HG03108 (cell line): ENCODE results near the gene TMEM31.
A peak's percentile ranks its signal among the peaks of the same experiment; 100 is the strongest.

Experiments used
- ATAC-seq: cut with Tn5 transposase; IDR thresholded peaks from one replicate; pipeline ENCODE4 v1.9.1; 2021; ENCODE audit warnings: moderate library complexity; ENCODE audit not compliant: unreplicated experiment

Gene TMEM31, protein sequence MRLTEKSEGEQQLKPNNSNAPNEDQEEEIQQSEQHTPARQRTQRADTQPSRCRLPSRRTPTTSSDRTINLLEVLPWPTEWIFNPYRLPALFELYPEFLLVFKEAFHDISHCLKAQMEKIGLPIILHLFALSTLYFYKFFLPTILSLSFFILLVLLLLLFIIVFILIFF

DNA sequence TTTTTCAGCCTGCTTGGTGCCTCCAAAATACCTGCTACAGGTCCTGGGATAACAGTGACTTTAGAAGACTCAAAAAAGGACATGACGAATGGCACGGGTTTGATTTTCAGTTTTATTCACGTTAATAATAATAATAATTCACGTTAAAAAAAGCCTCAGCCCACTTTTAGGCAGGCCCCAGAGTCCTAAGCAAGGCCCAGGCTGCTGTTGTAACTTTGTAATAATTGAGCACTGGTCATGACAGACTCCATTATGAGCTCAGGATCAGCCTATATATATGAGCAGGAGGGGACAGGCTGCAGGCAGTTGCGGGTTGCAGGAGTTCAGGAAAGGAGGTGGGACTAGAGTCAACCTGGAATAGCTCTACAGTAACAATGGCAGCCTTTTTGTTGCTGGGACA is at the start of gene TMEM31:
TMEM31 (plus strand) TSS at position 301 of the 400 bp plus-strand sequence. CDS start 1,350 bp downstream, outside the sequence.
- ATAC-seq = no peak

DNA sequence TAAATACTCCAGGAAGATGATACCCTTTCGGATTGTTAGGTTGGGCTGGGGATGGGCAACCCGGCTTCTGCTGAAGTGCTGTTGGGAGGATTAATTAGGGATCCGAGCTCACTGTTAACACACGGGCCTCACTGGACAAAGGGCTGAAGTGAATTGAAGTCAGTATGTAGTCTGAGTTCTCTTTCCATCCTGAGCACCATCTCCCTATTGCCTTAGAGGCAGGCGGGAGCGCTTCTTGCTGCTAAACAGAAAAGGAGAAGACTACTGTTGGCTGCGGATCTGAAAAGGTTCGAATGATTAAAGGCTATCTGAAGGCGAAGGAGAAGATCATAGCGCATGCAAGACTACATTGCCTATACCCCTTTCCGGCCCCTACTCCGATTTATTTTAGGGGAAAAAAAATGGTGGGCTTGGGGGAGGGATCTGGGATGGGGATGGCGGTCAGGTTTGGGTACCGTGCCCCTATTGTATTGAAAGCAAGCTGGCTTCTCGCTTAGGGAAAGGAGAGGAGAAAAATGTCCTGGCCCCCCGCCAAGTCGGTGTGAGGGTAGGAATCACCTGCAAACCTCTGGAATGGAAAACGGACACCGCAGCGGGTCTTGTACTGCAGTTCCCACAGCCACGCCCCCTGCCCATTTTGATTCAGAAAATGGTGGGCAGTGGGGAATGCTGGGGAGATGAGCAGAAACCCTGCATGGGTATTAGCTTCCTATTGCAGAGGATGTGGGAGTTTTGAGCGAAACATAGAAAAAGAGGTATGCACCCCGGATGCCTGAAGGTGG is 46.5 kb upstream of the TMEM31 start:
- no peak for ATAC-seq

DNA sequence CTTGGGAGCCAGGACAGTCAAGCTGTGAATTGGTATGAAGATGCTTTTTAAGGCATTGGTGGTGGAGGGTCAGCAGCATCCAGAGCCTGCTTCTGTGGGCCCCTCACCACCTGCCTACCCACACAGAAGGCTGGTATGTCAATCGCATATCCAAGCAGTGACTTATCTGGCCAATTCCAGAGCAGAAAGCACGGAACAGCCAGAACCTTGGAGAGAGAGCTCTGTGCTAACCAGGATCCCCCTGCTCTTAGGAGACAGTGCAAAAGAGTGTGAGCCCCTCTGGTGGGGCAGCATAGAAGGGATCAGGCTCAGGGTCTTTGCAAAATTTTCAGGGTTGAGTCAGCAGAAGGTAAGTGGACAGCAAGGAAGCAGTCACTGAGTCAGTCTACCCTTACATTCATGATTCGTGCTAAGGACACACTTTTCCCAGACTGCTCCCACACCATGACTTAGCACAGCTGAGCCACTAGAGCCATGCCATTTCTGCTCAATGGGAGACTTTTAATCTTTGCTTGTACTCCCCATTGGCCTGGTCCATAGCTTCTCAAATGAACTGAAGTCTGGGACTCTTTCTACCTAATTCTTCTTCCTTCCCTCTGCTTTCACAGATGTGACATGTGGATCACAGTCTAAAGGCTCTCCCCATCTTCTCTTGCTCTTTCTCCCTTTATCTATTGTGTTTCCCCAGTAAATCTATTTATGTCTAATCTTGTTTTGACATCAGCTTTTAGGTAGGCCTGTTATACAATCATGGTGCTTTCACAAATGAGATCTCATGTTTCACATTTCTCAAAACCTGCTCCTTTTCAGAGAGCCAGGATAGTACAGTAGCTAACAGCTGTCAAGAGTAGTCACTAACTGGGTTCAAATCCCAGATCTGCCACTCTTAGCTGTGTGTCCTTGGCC is 44.3 kb upstream of the TMEM31 start:
- ATAC-seq = no peak

DNA sequence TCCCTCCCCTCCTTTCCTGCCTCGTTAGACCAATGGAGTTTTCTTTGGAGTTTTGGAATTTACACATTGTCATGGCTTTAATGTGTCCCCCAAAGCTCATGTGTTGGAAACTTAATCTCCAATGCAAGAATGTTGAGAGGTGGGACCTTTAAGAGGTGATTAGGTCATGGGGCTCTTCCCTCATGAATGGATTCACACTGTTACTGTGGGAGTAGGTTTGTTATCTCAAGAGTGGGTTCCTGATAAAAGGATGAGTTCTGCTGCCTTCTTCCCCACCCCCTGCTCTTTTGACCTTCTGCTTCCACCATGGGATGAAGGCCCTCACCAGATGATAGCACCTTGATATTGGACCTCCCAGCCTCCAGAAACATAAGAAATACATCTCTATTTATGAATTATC is 41.0 kb upstream of the TMEM31 start:
- ATAC-seq = no peak

DNA sequence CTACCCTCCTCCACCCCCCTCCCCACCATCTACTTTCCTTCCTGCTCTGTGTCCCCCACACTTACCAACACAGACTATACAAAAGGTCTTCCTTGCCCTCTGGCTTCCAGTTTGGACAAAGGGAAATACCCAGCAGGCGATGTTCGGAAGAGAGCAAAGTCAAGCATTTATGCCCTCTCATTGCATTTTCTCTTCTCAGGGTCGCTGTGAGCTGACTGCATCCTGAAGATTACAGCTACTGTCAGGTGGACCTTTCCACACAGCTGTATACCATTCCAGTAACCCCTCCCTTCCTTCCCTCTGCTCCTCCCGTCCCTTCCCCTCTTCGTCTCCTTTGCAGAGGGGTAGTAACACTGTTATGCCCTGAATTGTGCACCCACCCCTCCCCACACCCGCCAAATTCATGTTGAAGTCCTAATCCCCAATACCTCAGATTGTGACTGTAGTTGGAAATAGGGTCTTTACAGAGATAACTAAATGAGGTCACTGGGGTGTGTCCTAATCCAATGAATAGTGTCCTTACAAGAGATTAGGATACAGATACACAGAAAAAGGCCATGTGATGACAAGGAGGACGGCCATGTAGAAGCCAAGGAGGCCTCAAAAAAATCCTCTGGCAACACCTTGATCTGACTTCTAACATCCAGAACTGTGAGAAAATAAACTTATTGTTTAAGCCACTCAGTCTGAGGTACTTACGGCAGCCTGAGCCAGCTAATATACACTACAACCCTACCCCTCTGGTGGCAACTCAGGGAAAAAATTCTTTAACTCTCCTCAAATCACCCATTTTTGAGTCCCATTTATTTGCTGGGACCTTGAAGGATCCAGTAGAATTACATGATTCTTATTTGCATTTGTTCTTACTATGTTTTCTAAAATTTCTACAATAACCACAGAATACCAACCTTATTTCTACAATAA is 35.9 kb upstream of the TMEM31 start:
- ATAC-seq = no peak

DNA sequence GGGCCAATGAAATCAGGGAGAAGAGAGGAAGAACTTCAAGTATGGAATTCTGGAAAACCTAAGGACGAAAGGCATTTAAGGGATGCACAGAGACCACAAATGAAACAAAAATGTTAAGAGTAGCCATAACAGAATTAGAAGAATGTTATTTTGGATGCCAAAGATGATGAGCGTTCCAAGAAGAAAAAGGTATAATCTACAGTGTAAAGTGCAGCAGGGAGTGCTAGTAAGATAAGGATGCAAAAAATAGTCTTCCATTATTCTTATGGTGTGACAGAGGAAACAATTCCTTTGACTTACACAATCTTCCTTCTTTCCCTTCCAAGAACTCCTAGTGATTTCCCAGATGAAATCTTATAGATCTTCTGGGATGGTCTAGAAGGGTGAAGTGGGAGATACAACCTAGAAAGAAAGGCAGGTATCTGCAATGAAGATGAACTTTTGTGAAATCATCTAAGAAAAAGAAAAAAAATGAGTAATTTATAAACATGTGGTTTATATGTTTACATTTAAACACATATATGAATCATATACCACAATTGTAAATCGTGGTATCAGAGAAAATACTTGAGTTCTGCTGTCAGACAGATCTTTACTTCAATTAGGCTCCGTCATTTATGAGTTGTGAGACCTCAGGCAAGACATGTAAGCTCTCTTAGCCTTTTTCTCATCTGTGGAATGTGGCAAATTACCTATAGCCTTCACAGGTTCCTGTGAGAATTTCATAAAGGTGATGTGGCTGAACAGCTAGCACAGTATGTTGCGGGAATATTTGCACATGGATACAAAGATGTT is 32.3 kb upstream of the TMEM31 start:
- ATAC-seq = no peak

DNA sequence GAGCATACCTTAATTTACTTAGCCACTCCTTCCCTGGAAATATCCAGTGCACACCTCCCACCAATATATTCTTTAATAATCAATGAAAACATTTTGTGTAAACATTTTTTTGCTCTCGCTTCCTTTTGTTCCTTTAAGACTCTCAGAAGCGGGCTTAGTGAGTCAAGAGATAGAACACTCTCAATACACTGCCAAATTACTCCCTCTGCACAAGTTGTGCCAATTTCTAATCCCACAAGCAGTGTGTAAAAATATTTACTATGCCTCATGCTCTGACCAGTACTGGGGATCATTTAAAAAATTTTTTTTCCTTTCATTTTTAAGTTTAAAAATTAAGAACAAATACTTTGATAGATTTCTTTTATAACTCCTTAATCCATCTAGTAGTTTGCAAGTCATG is 29.3 kb upstream of the TMEM31 start:
- ATAC-seq = no peak

DNA sequence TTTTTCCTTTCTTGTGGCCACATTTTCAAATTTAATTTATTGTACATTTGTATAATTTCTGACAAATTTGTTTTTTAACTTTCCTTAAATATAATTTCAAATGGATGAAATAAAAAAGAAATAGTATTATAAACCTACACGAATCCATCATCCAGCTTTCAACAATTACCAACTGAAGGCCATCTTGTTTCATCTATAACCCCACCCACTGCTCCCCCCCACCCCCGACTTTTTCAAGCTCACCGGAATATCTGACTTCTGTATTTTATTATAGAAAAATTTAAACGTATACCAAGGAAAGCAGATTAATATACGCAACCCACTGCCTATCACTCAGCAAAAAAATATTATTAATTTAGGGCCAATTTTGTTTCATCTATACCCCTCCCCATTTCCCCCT is 25.3 kb upstream of the TMEM31 start:
- no peak for ATAC-seq

DNA sequence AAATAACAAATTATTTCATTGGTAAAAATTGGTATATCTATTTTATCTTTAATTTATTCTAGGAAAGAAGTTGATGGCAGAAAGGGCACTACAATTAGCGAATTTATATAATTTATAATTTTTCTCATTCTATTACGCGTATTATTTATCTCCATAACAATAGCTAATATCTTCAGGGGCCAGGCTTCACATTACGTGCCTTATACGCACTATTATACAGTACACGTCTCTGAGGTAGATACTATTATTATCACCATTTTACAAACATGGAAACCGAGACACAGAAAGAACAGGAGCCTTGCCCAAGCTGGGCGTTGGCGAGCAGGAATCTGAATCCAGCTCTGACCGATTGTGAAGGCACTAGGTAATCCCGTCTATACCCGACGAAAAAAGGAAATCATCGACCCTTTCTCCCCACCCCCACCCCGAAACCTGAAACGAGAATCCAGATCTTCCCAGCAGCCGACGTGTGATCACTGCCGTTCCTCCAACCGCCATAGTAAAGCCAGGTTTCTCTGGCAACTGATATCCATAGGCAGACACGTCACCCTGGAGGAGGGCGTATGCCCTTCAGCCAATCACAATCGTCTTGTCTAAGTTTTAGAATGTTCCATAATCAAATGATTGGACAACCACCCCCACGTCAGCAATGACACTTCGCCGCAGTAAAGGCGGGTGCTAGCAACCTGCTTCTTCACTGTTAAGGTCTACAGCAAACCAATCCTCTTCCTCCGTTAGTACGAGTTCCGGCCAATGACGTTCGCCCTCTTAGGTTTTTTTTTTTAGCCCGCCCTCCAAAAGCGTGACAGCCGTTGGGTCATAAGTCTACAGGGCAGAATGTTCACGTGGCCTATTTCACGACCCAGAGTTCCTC is 24.3 kb upstream of the TMEM31 start, which contains the start of gene MORF4L2:
MORF4L2 (minus strand) TSS at position 501 of the 874 bp plus-strand sequence. CDS start 9,672 bp downstream, outside the sequence.
- ATAC-seq = peak; percentile 92

DNA sequence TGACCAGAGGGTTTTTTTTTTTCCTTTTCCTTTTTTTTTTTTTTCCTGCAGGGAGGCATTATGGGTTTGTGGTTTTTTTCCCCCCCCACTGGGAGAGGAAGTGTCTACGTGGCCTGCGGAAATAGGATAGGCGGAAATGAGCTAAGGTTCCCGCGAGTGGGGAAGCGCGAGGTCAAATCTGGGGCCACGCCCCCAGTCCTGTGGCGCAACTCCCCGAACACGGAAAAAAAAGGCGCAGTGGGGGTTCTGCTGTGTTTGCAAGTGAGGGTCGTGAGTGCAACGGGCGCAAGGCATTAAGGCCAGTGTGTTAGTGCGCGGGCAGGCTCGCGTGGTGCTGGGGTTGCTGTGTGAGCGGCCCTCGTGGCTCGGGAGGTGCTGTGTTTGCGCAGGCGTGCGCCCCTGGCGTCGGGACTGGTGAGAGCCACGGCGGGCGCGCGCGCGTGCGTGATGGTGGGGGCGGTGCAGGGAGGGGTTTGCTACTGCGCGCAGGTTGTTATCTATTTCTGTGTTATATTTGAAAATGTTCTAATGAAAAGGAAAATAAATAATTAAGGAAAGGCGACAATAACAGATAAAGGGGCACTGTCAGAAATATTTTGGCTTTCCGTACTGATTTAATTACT is 23.5 kb upstream of the TMEM31 start:
- peak; percentile 42 for ATAC-seq

DNA sequence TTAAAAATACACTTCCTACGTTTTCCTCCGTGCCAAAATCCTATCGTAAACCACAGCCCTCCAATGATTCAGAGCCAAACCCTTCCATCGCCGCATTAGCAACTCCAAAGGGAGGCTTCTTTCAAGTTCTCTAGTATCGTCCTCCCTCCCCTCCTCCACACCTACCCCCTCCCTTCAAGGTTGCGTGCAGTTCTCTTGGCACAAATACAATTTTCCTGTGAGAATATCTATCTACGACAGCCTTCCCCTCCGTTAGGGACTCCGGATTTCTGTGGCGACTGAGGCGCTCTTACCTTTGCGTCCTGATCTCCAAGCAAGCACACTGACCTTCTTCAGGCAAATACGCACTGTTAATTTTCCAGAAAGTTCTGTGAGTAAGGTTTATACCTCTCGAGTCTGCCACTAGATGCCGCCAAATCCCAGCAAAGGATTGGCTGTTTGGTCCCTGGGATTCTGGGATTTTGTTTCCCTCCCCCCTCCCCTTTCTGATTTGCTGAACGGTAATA is 23.0 kb upstream of the TMEM31 start:
- no peak for ATAC-seq

DNA sequence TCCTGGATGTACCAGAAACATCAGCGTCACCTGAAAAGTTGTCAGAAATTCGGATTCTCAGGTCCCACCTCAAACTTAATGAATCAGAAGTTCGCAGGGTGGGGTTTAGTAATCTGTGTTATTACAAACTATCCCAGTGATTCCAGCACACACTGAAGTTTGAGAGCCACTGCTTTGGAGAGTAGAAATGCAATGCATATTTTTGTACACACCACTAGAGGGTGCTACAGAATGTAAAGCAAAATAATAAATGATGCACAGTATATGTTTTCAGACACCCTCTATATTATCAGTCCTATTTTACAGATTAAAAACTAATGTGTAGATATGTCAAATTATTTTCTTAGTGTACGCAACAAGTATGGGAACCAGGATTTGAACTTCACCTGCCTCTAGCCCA is 21.8 kb upstream of the TMEM31 start:
- no peak for ATAC-seq

DNA sequence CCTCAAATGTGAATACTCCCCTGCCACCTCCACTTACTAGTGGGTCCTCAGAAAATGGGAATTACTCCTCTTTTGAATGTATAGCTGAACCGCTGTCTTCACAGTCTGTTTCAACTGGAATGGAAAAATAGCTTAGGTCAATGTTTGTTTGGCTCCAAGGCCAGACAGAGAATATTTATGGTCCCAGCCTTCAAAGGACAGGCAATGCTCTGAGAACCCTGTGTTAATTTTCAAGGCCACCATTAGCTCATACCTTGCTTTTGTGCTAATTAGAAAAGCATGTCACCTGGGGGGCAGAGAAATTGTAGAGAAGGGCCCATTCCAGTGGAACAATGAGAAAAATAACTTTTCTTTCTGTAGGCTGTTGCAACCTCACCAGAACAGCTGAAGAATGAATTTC is 19.6 kb upstream of the TMEM31 start:
- no peak for ATAC-seq

DNA sequence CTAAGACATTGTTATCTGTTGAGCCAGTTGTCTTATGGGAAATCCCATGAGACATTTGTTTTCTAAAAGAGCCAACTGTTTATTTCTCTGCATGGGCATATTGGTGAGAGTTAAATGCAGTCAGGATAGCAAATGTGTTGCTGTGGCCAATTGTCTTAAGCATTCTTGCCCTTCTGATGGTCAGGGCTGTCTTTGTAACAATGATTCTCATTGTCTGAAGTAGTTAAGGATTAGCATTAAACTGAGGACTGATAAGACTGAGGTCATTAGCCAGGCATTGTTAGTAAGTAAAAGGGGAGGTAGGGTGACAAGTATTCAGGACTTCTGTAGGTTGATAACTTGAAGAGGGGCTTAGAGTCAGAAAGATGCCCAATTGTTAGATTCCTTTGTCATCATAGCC is 13.0 kb upstream of the TMEM31 start:
- ATAC-seq = no peak

DNA sequence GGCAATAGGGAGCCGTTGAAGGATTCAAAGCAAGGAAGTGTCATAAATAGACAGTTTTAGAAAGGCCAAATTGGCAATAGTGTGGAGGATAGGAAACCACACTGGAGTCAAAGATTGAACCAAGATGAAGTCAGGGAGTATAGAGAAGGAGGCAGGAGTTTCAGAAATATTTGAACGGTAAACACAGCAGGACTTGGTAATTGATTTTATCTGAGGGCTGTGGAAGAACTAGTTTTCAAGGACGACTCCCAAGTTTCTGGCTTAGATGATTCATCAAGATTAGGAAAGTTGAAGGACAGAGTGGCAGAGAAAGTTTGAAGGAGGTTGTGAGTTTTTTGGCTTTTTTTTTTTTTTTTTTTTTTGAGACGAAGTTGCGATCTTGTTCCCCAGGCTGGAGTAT is 11.5 kb upstream of the TMEM31 start:
- ATAC-seq = no peak

DNA sequence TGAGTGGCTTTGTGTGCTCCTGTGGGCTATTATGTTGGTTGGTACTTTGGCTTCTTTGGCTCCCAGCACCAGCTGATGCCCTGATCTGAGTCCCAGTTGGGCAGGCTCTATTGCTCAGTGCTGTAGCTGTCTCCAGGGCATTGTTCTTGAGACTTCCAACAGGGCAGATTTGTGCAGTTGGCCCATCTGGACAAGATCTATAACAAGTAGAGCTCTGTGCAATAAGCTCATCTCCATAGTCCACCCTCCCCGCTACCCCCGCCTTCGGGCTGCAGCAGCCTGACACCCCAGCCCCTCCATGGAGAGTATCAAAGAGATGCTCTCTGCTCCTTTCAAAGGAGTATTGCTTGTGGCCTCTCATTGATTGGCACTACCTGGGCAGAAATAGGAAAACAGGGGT is 5.8 kb upstream of the TMEM31 start:
- ATAC-seq = no peak

DNA sequence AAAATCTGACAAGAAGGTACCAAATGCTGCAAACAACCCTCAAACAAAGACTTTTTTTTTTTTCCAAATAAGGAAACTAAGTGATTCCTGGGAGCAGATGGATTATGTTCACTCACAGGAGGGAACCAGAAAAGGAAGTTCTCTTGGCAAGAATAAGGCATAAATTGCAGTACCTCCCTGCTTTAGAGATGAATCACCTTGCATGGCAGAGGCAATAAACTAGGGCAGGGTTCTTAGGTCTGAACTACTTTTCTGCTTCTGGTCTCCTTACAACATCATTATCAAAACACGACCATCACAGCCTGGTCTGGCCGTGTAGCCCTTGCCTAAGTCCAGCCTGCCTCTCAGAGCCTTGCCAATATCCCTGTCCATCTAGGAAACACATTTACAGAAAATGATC is 6.3 kb downstream of the TMEM31 start:
- no peak for ATAC-seq

DNA sequence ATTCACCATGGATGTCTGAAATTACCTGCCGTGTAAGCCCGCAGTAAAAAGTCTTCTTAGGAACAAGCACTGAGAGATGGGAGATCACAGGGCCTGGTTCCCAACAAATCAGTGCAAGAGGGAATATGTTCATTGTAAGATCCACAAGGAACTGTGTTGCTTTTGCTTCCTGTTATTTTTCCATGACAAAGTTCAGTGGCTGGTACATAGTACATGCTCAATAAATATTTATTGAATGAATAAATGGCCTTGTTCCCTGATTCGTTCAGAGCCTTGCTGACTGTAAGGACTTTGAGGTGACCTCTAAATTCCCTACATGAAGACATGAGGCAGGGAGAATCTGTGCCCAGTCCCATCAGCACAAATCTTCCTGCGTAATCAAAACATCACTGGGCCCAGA is 7.4 kb downstream of the TMEM31 start:
- no peak for ATAC-seq
